ENCODE measurements around the gene OXA1L.
"Not testable (repeated sequence)": the region's sequence is repeated elsewhere in the genome, so short reads cannot be mapped to it uniquely, and the experiment has no call there.

OXA1L gene

GRCh38 chr14:22802860-22803686, 36.6 kb downstream of the OXA1L start:
- no peak for DNase-seq

- DNase-seq = no peak
Measured at GRCh38 chr14:22803687-22803974, 37.1 kb downstream of the OXA1L start.

- not testable (repeated sequence) for DNase-seq
Measured at GRCh38 chr14:22805235-22805634, 38.7 kb downstream of the OXA1L start.

GRCh38 chr14:22807432-22808087, 41.1 kb downstream of the OXA1L start:
- no peak for DNase-seq

GRCh38 chr14:22808388-22809209, 42.1 kb downstream of the OXA1L start:
- DNase-seq = no peak

- no peak for DNase-seq
Measured at GRCh38 chr14:22811722-22812121, 45.2 kb downstream of the OXA1L start.

GRCh38 chr14:22812744-22813143, 46.3 kb downstream of the OXA1L start:
- no peak for DNase-seq

GRCh38 chr14:22813145-22813544, 46.7 kb downstream of the OXA1L start:
- DNase-seq = no peak

- DNase-seq = no peak
Measured at GRCh38 chr14:22814373-22814772, 47.9 kb downstream of the OXA1L start.

GRCh38 chr14:22814941-22815713, 48.6 kb downstream of the OXA1L start, which contains the start of gene SLC7A7:
TSS of gene SLC7A7 (minus strand) at chr14:22815435. CDS start at chr14:22813398, 2,037 bp downstream.
- no peak for DNase-seq

- peak; percentile 28 for DNase-seq
Measured at GRCh38 chr14:22819151-22819988, 52.9 kb downstream of the OXA1L start.

GRCh38 chr14:22820731-22821130, 54.2 kb downstream of the OXA1L start:
- no peak for DNase-seq

- no peak for DNase-seq
Measured at GRCh38 chr14:22821193-22822015, 54.9 kb downstream of the OXA1L start.

GRCh38 chr14:22822016-22822570, 55.6 kb downstream of the OXA1L start:
- no peak for DNase-seq

Measured in kidney glomerular epithelial cell (primary cell).